ENCODE measurements around the gene RAC3.

GRCh38 chr17:82016875-82017459, 14.5 kb upstream of the RAC3 start:
- TF ChIP-seq EZH2phosphoT487 (IDR thresholded peaks at IDR 0.05; ENCODE audit: insufficient read depth, low read depth) (no peak), EZH2 (IDR thresholded peaks at IDR 0.05; ENCODE audit: insufficient read depth, poor library complexity, severe bottlenecking) (no peak)

Measured in GM23248 (cell line).